T-helper 2 cell (primary cell): ENCODE measurements around the gene PLPPR5.
"Not testable (repeated sequence)": the region's sequence is repeated elsewhere in the genome, so short reads cannot be mapped to it uniquely, and the experiment has no call there.

Source experiments
- DNase-seq, 5 experiments: peaks; one replicate each; pipeline versions ENCODE4 v3.0.0 to v3.0.0-alpha.2; 2012 to 2022
- total RNA-seq, 2 donors: gene quantifications; one replicate each; lab custom pipeline; 2026; lab: John Stamatoyannopoulos, UW

PLPPR5 gene
- total RNA-seq: 0 reads per million in 2 donors

- DNase-seq: peak in 1 of 5 experiments; percentile 7
Measured at GRCh38 chr1:99004861-99005442, at the start of gene PLPPR5. Gene PLPPR5, minus strand, starts transcription at chr1:99004861. Its CDS starts 190 bp downstream, at chr1:99004671.

- DNase-seq: no peak
Measured at GRCh38 chr1:99051611-99052283, 47.1 kb upstream of the PLPPR5 start.

GRCh38 chr1:99049745-99050144 lies 45.1 kb upstream of the PLPPR5 start:
- DNase-seq: no peak

DNA sequence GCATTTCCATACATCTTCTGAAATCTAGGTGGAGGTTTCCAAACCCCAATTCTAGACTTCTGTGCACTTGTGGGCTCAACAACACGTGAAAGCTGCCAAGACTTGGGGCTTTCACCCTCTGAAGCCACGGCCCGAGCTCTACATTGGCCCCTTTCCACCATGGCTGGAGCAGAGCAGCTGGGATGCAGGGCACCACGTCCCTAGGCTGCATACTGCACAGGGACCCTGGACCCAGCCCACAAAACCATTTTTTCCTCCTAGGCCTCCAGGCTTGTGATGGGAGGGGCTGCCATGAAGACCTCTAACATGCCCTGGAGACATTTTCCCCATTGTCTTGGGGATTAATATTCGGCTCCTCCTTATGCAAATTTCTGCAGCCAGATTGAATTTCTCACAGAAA lies 32.1 kb upstream of the PLPPR5 start:
- not testable (repeated sequence) for DNase-seq

- DNase-seq: no peak
Measured at GRCh38 chr1:99018313-99018712, 13.7 kb upstream of the PLPPR5 start.

DNA sequence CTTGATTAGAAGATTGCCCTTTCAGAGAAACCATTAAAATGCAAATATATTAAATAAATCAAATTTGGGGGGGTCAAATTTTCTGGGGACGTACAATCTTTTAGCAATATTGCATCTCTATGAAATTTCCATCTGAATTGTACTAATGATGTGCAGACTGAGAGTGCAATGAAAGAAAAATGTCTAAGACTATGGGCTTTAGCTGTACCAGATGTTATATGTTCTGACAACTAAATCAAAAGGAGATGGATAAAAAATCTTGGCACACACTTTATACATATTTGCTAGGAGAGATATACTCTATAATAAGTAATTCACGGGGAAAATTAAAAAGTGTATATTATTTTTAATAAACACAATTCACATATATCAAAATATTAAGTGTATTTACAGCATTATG lies 13.0 kb upstream of the PLPPR5 start:
- DNase-seq: no peak

DNA sequence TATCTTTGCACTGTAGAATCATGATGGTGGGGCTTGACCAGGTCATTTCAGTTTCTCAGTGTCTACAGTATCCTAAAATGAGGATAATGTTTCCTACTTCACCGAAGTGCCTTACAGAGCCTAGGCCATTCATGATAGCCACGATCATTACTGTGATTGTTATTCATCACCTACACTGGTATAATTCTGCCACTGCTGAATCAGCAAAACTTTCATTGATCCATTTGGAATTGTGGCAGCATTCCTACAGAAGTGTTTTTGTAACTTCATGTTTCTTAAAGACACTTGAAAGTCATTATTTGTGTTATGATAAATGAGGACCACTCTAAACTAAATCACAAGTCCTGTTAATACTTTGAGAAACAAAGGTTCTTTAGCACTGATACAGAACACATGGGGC lies 6.0 kb upstream of the PLPPR5 start:
- no peak for DNase-seq

DNA sequence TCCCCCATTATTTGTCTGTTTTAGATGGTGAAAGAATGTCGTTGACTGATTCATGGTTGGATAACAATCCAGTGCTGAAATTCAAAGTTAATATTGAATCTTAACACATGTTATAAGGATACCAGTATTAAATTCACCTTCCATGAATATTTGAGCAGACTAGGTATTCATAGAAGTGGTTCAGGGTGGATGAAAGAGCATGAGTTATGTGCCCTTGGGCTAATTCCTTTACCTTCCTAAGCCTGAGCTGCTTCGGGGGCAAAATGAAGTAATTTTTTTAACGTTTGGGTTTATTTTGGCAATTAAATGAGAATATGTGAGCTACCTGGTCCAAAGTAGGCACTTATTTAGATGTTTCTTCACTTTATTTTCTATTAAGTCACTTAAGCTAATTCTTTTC lies 2.7 kb upstream of the PLPPR5 start:
- no peak for DNase-seq

DNA sequence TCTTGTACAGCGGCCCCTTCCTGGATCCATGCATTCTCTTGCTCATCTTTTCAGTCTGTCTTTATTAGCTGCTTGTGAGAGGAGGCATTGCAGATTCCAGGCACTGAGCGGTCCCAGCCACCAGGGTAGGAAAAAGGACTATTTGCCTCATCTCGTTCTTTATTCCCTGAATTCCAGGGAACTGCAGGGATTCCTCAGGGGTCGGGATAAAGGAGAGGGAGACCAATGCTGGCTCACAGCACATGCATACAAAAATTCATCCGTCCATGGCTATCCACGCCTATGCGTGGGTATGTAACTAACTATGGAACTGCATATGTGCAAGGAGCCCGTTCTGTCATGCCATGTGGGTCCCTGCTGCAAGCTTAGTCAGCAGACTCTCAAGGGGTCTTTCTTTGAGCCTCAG lies 879 bp upstream of the PLPPR5 start:
- DNase-seq: no peak

DNA sequence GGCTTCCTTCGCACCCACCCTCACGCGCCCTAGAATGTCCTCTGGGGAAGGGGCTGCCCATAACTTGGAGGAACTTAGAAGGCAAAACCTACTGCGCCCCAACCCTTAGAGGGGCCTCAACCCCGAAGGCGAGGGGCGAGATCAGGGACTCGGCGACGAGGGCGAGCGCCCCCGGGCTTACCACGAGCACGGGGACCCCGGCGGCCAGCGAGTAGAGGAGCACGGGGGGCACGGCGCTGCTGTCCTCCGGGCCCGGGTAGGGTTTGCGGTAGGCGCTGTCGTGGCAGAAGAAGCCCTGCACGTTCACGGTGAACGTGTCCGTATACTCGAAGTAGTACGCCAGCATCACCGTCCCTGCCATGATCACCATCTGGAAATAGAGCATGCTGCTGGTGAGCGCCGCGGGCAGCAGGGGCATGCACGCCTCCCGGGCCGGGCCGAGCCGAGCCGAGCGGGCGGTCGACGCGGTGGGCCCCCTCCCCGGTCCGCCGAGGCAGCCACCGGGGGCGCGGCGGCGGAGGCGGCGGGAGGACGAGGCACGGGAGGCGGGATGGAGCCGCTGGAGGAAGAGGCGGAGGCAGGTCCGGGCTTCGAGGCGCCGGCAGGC lies 304 bp downstream of the PLPPR5 start:
- DNase-seq: peak in 1 of 5 experiments; percentile 31

- DNase-seq: no peak
Measured at GRCh38 chr1:99003581-99004253, 944 bp downstream of the PLPPR5 start.

DNA sequence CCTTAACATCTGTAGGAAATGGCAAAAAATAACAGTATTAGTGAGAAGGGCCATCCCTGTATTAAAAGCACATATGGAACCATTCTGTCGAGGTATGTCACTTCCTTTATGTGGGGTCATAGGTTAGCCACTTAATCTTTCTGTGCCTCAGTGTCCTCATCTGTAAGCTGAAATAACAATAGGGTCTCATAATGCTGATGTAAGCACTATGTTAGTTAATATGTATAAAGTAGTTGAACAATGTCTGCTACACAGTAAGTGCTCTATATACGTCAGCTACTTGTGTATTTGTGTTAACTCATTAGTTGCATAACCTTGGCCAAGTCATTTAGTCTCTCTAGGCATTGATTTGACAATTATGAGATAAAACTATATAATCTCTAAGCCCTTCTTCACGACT lies 11.8 kb downstream of the PLPPR5 start:
- no peak for DNase-seq

DNA sequence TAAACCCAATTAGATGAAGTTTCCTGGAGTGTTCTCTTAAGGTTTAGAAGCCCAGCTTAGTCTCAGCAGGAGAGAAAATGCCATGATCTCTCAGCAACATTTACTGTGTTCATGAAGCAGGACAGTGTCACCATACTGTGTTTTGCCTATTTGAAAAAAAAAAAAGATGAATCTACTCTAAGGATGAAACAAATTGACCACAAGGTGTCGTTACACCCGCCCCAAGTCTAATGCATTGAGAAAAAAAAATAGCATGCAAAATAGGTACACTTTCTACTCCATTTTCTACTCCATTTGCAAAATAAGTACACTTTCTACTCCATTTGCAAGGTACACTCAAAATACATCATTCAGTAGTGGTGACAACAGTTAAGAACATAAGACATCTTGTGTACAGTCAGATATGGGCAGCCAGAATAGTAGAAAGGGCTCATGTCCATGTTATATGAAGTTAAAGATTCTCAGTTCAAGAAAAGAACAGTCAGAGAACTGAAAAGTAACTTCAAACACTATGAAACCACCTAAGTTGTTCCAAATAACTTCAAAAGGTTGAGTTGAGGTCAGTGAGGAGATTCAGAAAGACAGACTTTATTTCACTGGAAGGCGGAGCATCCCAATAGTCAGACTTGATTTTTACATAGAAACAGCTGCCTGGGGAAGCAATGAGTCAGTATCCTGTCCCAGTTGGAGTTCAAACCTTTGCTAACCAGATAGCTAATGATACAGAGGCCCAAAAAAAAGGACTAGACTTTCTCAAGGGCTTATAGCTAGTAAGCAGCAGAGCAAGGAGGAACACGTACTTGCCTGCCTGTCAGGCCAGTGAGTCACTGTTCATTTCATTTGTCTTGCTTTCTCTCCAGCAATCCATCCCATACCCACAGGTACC lies 13.3 kb downstream of the PLPPR5 start:
- peak in 1 of 5 experiments; percentile 51 for DNase-seq

DNA sequence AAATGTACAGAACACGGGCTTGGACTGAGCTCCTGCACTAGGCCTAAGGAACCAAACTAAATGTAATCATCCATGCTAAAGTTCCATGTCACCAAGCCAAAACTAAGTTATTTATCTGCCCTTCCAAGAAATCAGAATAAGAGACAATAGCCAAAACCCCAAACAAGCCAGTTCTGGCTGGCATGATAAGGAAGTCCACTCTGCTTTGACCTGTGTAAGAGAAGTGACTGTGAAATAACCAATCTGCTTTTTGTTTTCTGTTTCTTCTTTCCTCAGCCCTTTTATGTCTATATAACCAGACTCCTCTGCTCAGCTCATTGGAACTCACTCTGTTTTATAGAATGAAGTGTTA lies 15.1 kb downstream of the PLPPR5 start:
- DNase-seq: no peak

DNA sequence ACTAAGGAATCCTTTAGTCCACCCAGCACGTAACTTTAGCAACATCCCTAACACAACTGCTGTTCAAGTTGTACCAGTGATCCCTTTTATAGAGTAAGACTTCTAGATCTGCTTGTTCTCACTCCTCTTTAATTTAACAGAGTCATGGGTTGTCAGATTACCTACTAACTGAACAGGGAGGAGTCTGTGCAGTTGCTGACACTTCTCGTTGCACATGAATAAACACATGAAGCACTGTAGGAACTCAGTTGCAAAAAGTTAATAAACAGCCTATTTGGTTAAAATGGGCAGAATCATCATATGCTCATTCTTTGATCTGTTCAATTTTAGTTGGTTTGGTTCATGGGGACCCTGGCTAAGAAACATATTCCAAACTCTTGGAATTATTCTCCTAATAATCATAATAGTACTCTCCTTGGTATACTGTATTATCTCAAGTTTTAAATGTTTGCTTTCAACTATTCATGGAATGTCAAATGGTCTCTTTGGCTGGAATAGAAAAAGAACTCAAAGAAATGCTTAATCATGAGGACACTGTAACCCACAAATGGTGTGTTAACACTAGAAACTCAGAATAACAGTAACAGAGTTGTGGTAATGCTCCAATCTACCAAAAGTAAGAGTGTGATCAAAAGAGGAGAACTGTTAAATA lies 15.6 kb downstream of the PLPPR5 start:
- no peak for DNase-seq

DNA sequence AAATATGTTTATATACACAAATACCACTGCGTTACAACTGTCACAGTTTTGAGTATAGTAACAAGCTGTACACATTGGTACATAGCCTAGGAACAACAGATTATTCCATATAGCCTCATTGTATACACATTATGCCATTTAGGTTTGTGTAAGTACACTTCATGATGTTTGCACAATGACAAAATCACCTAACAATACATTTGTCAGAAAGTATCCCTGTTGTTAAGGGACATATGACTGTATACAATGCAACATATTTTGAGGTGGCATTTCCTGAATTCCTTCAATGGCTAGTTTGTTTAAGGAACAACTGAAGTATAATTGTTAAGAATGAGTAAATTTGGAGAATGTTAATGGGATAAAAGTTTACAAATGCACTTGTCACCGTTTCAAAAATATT lies 19.0 kb downstream of the PLPPR5 start:
- DNase-seq: no peak

DNA sequence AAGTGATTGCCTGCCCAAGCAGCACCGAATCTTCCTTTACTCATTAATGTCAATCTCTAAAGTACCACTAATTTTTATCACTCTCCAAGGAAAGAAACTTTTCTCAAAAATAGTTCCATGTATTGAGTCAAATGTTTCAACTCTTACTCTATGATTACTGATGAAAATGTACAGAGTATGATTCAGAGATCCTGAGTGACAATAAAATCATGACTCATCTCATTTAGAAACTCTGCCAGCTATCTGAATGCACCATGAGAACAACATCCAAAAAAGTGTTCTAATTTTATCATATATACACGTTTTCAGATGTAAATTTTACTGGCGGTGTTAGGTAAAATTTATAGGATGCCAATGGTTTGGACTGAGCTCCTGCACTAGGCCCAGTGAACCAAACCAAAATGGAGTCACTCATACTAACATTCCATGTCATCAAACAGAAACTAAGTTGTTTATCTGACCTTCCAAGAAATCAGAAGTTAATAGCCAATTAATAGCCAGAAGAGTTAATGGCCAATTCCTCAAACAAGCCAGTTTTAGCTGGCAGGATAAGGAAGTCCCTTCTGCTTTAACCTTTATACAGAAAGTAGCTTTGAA lies 22.6 kb downstream of the PLPPR5 start:
- DNase-seq: no peak

DNA sequence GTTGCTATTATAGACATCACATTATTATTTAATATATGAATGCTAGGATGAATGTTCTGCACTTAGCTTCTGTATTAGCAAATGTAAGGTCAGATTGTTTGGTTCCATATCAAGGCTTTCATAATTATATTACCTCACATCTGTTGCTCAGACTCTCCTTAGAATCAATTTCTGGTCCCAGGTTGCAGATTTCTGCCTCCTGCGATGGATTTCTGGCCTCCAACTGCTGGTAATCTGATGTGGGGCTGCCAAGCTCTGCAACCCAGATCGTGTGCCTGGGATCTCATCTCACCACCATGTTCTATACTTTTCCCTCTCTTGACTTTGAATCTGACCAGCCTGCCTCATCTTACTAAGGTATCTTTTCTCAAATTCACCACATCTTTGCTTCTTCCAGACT lies 25.2 kb downstream of the PLPPR5 start:
- DNase-seq: no peak

GRCh38 chr1:98975810-98976209 lies 28.9 kb downstream of the PLPPR5 start:
- no peak for DNase-seq

DNA sequence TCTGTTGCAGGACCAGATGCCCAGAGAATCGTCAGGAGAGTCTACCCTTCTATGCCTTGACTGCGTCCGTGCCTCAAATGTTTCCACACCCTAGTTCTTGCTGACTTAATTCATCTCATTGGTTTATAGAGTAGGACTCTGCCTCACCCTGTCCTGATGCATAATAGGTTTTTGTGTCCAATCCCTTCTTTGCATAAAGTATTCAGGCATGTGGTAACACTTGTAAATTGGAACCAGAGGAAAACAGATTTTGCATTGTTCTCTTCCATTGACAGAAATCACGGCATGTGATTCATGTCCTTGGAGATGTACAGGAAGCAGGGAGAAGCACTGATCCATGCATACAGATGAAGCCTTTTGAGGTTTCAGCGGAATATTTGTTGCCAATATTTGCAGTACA lies 29.5 kb downstream of the PLPPR5 start:
- DNase-seq: no peak

DNA sequence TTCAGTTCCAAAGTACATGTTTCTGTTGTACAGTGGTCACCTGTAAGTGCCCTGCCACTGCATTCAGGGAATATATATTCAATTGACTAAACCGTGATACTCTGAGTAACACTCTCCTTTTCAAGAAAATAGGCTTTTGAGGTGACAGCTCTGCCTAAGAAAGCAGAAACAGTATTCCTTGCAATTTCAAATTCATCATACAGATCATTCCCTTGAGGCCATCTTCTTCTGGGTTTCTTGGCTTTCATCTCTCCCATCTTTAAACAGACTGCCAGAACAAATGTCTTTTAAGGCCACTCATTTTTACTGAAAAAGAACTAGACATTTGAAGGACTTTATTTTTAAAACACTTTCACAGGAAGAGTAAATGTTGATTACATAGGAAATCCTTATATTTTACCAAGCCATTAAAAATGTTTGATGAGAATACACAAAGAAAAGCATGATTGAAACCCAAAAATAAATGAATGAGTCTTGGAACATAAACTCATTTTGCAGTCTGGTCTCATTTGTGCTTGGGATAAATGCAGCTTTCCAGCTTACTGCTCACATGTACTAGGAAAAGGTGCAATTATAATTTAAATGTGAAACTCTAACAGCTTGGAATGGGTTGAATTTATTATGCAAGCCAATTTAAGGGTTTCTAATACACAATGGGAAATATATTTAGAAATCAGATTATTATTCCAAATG lies 34.7 kb downstream of the PLPPR5 start:
- no peak for DNase-seq
